WTC11 (cell line): ENCODE results near the gene ARMH2. TPM values are rescaled to one million over a fixed set of nuclear protein-coding genes. Genes with fewer than 3 reads are reported as not detected.

Source experiments
- ATAC-seq: fragments of 200-7000 bp; cut with Tn5 transposase; 2 replicates; pipeline ENCODE4 v1.10.0; 2021; ENCODE audit warnings: mild to moderate bottlenecking, moderate library complexity
- CTCF ChIA-PET: fragments of 300-600 bp; sonication (Branson Sonifier 250); formaldehyde crosslinking; loops from one replicate; lab custom pipeline; 2021; ENCODE audit warnings: antibody characterized with exemption; lab: Charles Lee
- POLR2A ChIA-PET: fragments of 350-600 bp; sonication (Branson Sonifier 250); formaldehyde crosslinking; loops from one replicate; lab custom pipeline; 2021; ENCODE audit warnings: antibody characterized with exemption; lab: Charles Lee
- DNase-seq: peaks from one replicate; pipeline ENCODE4 v3.0.0; 2021; ENCODE audit warnings: low spot score
- H3K27ac Mint-ChIP-seq: 2 replicates; pipeline ENCODE4 v1.8.0; 2021; ENCODE audit warnings: mixed read lengths
- H3K27me3 Mint-ChIP-seq: 2 replicates; pipeline ENCODE4 v1.8.0; 2021; ENCODE audit warnings: low read depth, mild to moderate bottlenecking, moderate library complexity, mixed read lengths
- H3K36me3 Mint-ChIP-seq: 2 replicates; pipeline ENCODE4 v1.8.0; 2021; ENCODE audit warnings: mixed read lengths
- H3K4me1 Mint-ChIP-seq: 2 replicates; pipeline ENCODE4 v1.8.0; 2022; ENCODE audit warnings: mixed read lengths
- H3K4me3 Mint-ChIP-seq: 2 replicates; pipeline ENCODE4 v1.8.0; 2021; ENCODE audit warnings: mild to moderate bottlenecking, moderate library complexity, mixed read lengths
- H3K9me3 Mint-ChIP-seq: 2 replicates; pipeline ENCODE4 v1.8.0; 2021; ENCODE audit warnings: mixed read lengths
- MYBL2 ChIP-seq: sonication (generic); formaldehyde crosslinking; IDR thresholded peaks from 2 replicates; pipeline ENCODE4 v1.8.1; 2023; ENCODE audit warnings: mild to moderate bottlenecking, moderate library complexity, missing genetic modification reagents
- PRRX2 ChIP-seq: fragments of 250-450 bp; sonication (Bioruptor Pico); IDR thresholded peaks from 2 replicates; pipeline ENCODE4 v1.8.0; 2021; ENCODE audit warnings: mild to moderate bottlenecking
- SOX15 ChIP-seq: fragments of 250-450 bp; sonication (Bioruptor Pico); IDR thresholded peaks from 2 replicates; pipeline ENCODE4 v1.9.0; 2021; ENCODE audit warnings: mild to moderate bottlenecking
- TEAD1 ChIP-seq: sonication (generic); formaldehyde crosslinking; IDR thresholded peaks from 2 replicates; pipeline ENCODE4 v1.8.0; 2022; ENCODE audit warnings: mild to moderate bottlenecking, missing genetic modification reagents
- ZBTB21 ChIP-seq: sonication (generic); formaldehyde crosslinking; IDR thresholded peaks from 2 replicates; pipeline ENCODE4 v1.8.1; 2023; ENCODE audit warnings: mild to moderate bottlenecking, missing genetic modification reagents, borderline replicate concordance
- ZNF416 ChIP-seq: fragments of 250-450 bp; sonication (Bioruptor Pico); IDR thresholded peaks from 2 replicates; pipeline ENCODE4 v1.9.0; 2021; ENCODE audit warnings: mild to moderate bottlenecking, inconsistent platforms
- total RNA-seq: library from RNA; stranded (reverse); gene quantifications from 3 replicates; pipeline ENCODE4 v1.2.3, GENCODE V29; 2021
- TF ChIP-seq, protein P1 (sequence below): sonication (generic); formaldehyde crosslinking; IDR thresholded peaks from 2 replicates; pipeline ENCODE4 v1.8.1; 2022; ENCODE audit warnings: mild to moderate bottlenecking, missing genetic modification reagents, moderate library complexity, borderline replicate concordance
- TF ChIP-seq, protein P2 (sequence below): fragments of 250-450 bp; sonication (Bioruptor Pico); IDR thresholded peaks from 2 replicates; pipeline ENCODE4 v1.9.0; 2021; ENCODE audit warnings: mild to moderate bottlenecking
- TF ChIP-seq, protein P3 (sequence below): fragments of 250-450 bp; sonication (Bioruptor Pico); IDR thresholded peaks from 2 replicates; pipeline ENCODE4 v1.9.0; 2021; ENCODE audit warnings: mild to moderate bottlenecking
- TF ChIP-seq, protein P4 (sequence below): fragments of 250-450 bp; sonication (Bioruptor Pico); conservative IDR thresholded peaks from 2 replicates; pipeline ENCODE4 v1.9.0; 2021; ENCODE audit warnings: mild to moderate bottlenecking
- TF ChIP-seq, protein P5 (sequence below): sonication (generic); formaldehyde crosslinking; IDR thresholded peaks from 2 replicates; pipeline ENCODE4 v1.8.1; 2023; ENCODE audit warnings: mild to moderate bottlenecking, missing genetic modification reagents, borderline replicate concordance
- TF ChIP-seq, protein P6 (sequence below): sonication (generic); formaldehyde crosslinking; IDR thresholded peaks from 2 replicates; pipeline ENCODE4 v1.8.0; 2022; ENCODE audit warnings: mild to moderate bottlenecking, missing genetic modification reagents
- TF ChIP-seq, protein P7 (sequence below): sonication (generic); formaldehyde crosslinking; IDR thresholded peaks from 2 replicates; pipeline ENCODE4 v1.8.1; 2023; ENCODE audit warnings: mild to moderate bottlenecking, missing genetic modification reagents

ARMH2 gene
- total RNA-seq, 1 experiment from 2014 or later, result not detected

DNA sequence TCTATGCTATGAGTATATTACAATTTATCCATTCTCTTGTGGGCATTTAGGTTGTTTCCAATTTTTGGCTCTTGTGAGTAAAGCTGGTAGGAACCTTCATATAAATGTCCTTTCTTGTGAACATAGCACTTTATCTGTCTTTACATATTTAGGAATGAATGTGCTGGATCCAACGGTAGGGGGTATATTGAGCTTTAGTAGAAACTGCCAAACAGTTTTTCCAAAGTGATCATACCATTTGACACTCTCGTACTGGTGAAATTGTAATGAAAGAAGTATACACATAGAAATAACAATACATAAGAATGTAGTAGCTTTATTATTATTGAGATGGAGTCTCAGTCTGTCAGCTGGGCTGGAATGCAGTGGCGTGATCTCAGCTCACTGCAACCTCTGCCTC, 30.9 kb upstream of the ARMH2 start (continued):
- TF ChIP-seq, protein P1, sequence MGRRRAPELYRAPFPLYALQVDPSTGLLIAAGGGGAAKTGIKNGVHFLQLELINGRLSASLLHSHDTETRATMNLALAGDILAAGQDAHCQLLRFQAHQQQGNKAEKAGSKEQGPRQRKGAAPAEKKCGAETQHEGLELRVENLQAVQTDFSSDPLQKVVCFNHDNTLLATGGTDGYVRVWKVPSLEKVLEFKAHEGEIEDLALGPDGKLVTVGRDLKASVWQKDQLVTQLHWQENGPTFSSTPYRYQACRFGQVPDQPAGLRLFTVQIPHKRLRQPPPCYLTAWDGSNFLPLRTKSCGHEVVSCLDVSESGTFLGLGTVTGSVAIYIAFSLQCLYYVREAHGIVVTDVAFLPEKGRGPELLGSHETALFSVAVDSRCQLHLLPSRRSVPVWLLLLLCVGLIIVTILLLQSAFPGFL, result no peak
- TF ChIP-seq, protein P2, sequence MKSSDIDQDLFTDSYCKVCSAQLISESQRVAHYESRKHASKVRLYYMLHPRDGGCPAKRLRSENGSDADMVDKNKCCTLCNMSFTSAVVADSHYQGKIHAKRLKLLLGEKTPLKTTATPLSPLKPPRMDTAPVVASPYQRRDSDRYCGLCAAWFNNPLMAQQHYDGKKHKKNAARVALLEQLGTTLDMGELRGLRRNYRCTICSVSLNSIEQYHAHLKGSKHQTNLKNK (CRISPR knock-in tag), result no peak
- TF ChIP-seq, protein P3, sequence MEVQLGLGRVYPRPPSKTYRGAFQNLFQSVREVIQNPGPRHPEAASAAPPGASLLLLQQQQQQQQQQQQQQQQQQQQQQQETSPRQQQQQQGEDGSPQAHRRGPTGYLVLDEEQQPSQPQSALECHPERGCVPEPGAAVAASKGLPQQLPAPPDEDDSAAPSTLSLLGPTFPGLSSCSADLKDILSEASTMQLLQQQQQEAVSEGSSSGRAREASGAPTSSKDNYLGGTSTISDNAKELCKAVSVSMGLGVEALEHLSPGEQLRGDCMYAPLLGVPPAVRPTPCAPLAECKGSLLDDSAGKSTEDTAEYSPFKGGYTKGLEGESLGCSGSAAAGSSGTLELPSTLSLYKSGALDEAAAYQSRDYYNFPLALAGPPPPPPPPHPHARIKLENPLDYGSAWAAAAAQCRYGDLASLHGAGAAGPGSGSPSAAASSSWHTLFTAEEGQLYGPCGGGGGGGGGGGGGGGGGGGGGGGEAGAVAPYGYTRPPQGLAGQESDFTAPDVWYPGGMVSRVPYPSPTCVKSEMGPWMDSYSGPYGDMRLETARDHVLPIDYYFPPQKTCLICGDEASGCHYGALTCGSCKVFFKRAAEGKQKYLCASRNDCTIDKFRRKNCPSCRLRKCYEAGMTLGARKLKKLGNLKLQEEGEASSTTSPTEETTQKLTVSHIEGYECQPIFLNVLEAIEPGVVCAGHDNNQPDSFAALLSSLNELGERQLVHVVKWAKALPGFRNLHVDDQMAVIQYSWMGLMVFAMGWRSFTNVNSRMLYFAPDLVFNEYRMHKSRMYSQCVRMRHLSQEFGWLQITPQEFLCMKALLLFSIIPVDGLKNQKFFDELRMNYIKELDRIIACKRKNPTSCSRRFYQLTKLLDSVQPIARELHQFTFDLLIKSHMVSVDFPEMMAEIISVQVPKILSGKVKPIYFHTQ (CRISPR knock-in tag), result no peak
- TF ChIP-seq, protein P4, sequence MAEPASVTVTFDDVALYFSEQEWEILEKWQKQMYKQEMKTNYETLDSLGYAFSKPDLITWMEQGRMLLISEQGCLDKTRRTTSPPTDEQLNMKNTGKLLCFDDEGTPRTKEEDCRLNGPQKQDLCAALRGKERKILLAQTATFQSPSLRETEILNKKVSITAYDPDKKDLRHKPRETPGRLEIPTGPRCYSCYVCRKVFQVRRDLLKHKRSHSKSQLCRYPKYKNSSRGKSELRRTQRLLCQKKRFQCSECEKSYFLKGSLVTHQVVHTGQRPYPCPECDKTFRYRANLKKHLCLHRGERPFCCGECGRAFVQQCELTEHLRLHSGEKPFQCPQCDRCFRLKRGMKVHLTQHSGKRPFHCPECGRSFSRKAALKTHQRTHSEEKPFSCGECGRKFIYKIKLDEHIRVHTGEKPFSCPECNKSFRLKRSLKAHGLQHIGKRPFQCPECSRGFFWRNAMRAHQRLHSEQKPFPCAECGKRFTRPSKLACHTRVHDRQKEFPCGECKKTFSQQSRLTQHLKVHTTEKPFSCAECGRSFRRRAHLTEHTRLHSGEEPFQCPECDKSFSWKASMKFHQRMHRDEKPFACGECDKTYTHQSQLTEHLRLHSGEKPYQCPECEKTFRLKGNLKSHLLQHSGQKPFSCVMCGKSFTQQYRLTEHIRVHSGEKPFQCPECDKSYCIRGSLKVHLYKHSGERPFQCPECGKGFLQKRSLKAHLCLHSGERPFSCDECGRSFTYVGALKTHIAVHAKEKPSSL (CRISPR knock-in tag), result no peak
- TF ChIP-seq, protein P5, sequence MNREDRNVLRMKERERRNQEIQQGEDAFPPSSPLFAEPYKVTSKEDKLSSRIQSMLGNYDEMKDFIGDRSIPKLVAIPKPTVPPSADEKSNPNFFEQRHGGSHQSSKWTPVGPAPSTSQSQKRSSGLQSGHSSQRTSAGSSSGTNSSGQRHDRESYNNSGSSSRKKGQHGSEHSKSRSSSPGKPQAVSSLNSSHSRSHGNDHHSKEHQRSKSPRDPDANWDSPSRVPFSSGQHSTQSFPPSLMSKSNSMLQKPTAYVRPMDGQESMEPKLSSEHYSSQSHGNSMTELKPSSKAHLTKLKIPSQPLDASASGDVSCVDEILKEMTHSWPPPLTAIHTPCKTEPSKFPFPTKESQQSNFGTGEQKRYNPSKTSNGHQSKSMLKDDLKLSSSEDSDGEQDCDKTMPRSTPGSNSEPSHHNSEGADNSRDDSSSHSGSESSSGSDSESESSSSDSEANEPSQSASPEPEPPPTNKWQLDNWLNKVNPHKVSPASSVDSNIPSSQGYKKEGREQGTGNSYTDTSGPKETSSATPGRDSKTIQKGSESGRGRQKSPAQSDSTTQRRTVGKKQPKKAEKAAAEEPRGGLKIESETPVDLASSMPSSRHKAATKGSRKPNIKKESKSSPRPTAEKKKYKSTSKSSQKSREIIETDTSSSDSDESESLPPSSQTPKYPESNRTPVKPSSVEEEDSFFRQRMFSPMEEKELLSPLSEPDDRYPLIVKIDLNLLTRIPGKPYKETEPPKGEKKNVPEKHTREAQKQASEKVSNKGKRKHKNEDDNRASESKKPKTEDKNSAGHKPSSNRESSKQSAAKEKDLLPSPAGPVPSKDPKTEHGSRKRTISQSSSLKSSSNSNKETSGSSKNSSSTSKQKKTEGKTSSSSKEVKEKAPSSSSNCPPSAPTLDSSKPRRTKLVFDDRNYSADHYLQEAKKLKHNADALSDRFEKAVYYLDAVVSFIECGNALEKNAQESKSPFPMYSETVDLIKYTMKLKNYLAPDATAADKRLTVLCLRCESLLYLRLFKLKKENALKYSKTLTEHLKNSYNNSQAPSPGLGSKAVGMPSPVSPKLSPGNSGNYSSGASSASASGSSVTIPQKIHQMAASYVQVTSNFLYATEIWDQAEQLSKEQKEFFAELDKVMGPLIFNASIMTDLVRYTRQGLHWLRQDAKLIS (CRISPR knock-in tag), result no peak
- TF ChIP-seq PRRX2 (no peak), TEAD1 (CRISPR knock-in tag) (no peak), ZNF416 (CRISPR knock-in tag) (no peak), ZBTB21 (CRISPR knock-in tag) (no peak)
- TF ChIP-seq, protein P6, sequence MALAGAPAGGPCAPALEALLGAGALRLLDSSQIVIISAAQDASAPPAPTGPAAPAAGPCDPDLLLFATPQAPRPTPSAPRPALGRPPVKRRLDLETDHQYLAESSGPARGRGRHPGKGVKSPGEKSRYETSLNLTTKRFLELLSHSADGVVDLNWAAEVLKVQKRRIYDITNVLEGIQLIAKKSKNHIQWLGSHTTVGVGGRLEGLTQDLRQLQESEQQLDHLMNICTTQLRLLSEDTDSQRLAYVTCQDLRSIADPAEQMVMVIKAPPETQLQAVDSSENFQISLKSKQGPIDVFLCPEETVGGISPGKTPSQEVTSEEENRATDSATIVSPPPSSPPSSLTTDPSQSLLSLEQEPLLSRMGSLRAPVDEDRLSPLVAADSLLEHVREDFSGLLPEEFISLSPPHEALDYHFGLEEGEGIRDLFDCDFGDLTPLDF (CRISPR knock-in tag), result no peak
- TF ChIP-seq, all 79 proteins: peak for 0

DNA sequence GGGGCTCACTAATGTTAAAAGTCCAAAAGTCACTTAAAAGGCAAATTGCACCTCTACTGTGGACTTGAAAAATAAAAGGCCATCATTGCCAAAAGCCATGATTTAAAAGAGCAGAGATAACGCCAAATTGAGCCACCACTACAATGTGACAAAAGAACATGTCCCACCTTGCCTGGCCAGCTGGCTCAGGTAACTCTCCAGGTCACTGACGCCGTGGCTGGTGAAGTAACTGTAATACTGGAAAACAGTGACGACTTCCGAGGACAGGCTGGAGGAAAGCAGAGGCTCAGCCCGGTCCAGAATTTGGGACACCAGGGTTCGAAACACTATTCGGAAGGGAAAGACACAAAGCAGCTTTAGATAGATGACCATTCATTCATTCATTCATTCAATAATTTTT, 29.3 kb upstream of the ARMH2 start:
- no peak for ATAC-seq
- ChIA-PET POLR2A (no interaction called here), CTCF (no interaction called here)
- Mint-ChIP-seq H3K4me1 (peaks cover 20% of the 10 kb centered on the region), H3K36me3 (no peaks in the 10 kb centered on the region), H3K27ac (peak overlapping the region; percentile 78), H3K9me3 (no peaks in the 10 kb centered on the region), H3K27me3 (no peaks in the 10 kb centered on the region), H3K4me3 (no peak overlapping the region)
- TF ChIP-seq MYBL2 (CRISPR knock-in tag) (no peak), SOX15 (CRISPR knock-in tag) (no peak)
- TF ChIP-seq, protein P7, sequence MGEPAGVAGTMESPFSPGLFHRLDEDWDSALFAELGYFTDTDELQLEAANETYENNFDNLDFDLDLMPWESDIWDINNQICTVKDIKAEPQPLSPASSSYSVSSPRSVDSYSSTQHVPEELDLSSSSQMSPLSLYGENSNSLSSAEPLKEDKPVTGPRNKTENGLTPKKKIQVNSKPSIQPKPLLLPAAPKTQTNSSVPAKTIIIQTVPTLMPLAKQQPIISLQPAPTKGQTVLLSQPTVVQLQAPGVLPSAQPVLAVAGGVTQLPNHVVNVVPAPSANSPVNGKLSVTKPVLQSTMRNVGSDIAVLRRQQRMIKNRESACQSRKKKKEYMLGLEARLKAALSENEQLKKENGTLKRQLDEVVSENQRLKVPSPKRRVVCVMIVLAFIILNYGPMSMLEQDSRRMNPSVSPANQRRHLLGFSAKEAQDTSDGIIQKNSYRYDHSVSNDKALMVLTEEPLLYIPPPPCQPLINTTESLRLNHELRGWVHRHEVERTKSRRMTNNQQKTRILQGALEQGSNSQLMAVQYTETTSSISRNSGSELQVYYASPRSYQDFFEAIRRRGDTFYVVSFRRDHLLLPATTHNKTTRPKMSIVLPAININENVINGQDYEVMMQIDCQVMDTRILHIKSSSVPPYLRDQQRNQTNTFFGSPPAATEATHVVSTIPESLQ, result no peak
- no peak for DNase-seq
